ENCODE measurements around the gene EHMT1. TPM values are rescaled to one million over a fixed set of nuclear protein-coding genes. Genes with fewer than 3 reads are reported as not detected.
"Not testable (repeated sequence)": the region's sequence is repeated elsewhere in the genome, so short reads cannot be mapped to it uniquely, and the experiment has no call there.

Gene EHMT1
- total RNA-seq, 1 donor from 2014 or later, result 71.7 TPM

GRCh38 chr9:137793196-137793841, 174.5 kb downstream of the EHMT1 start:
- DNase-seq (ENCODE audit: low spot score in 2 of 2), result peak in 1 of 2 donors; percentile 67
- FAIRE-seq, result no peak

GRCh38 chr9:137795156-137795666, 176.4 kb downstream of the EHMT1 start:
- FAIRE-seq, result no peak
- no peak for DNase-seq (ENCODE audit: low spot score in 2 of 2)

- FAIRE-seq (no peak), DNase-seq (ENCODE audit: low spot score in 2 of 2) (no peak)
These were observed 178.7 kb downstream of the EHMT1 start for GRCh38 chr9:137797206-137798120.

- FAIRE-seq, result no peak
These were observed 179.3 kb downstream of the EHMT1 start for GRCh38 chr9:137798142-137798541.

GRCh38 chr9:137798901-137799629, 180.3 kb downstream of the EHMT1 start:
- DNase-seq (ENCODE audit: low spot score in 2 of 2), result no peak
- no peak for FAIRE-seq

More at GRCh38 chr9:137798142-137798541, 179.3 kb downstream of the EHMT1 start:
- DNase-seq (ENCODE audit: low spot score in 2 of 2), result no peak

GRCh38 chr9:137799630-137799983, 180.8 kb downstream of the EHMT1 start:
- DNase-seq (ENCODE audit: low spot score in 2 of 2), result no peak
- FAIRE-seq, result no peak

- DNase-seq (ENCODE audit: low spot score in 2 of 2), result no peak
- FAIRE-seq, result no peak
These were observed 181.6 kb downstream of the EHMT1 start for GRCh38 chr9:137800196-137801022.

- DNase-seq (ENCODE audit: low spot score in 2 of 2) (no peak), FAIRE-seq (no peak)
These were observed 182.2 kb downstream of the EHMT1 start for GRCh38 chr9:137801023-137801319.

GRCh38 chr9:137802021-137802420, 183.2 kb downstream of the EHMT1 start:
- DNase-seq (ENCODE audit: low spot score in 2 of 2) (no peak), FAIRE-seq (no peak)

- no peak for FAIRE-seq
- DNase-seq (ENCODE audit: low spot score in 2 of 2), result no peak
These were observed 183.9 kb downstream of the EHMT1 start for GRCh38 chr9:137802521-137803243.

- no peak for FAIRE-seq
- no peak for DNase-seq (ENCODE audit: low spot score in 2 of 2)
These were observed 186.3 kb downstream of the EHMT1 start for GRCh38 chr9:137804908-137805630.

GRCh38 chr9:137807721-137808703, 189.2 kb downstream of the EHMT1 start:
- FAIRE-seq (no peak), DNase-seq (ENCODE audit: low spot score in 2 of 2) (no peak)

- FAIRE-seq (no peak), DNase-seq (ENCODE audit: low spot score in 2 of 2) (no peak)
These were observed 190.3 kb downstream of the EHMT1 start for GRCh38 chr9:137809040-137809576.

GRCh38 chr9:137809726-137810450, 191.1 kb downstream of the EHMT1 start:
- not testable (repeated sequence) for FAIRE-seq; DNase-seq (ENCODE audit: low spot score in 2 of 2)

GRCh38 chr9:137811283-137811870, 192.6 kb downstream of the EHMT1 start:
- DNase-seq (ENCODE audit: low spot score in 2 of 2), result no peak

GRCh38 chr9:137812356-137813023, 193.7 kb downstream of the EHMT1 start:
- no peak for FAIRE-seq
- DNase-seq (ENCODE audit: low spot score in 2 of 2), result no peak

More at GRCh38 chr9:137811283-137811870, 192.6 kb downstream of the EHMT1 start:
- FAIRE-seq, result no peak

Data from frontal cortex (tissue), 4 donors.